H1 (cell line): ENCODE measurements around the gene METTL21C. TPM values are rescaled to one million over a fixed set of nuclear protein-coding genes. Genes with fewer than 3 reads are reported as not detected.

ENCODE experiments used
- CBX5 ChIP-seq: fragments of 300-800, 300-1000 bp; sonication (generic); IDR thresholded peaks from 2 replicates; pipeline ENCODE4 v1.7.1; 2016; ENCODE audit warnings: antibody characterized with exemption, low read length, low read depth
- GTF2F1 ChIP-seq: IDR thresholded peaks from 2 replicates; pipeline ENCODE4 v1.6.1; 2012; ENCODE audit warnings: low read depth, low read length, improper control_type of control experiment, borderline replicate concordance
- HDAC2 ChIP-seq, 2 experiments: fragments of 300-600 bp in 1 of 2; sonication (generic) in 1 of 2; IDR thresholded peaks; 2 replicates each; pipeline ENCODE4 v1.6.1; 2011 to 2012; ENCODE audit warnings: low read depth in 2 of 2, low read length in 2 of 2, mild to moderate bottlenecking in 2 of 2, moderate library complexity in 2 of 2, borderline replicate concordance in 1 of 2, inconsistent platforms in 1 of 2
- HDAC6 ChIP-seq: IDR thresholded peaks from one replicate; pipeline ENCODE4 v1.7.1; 2012; ENCODE audit warnings: low read depth, mild to moderate bottlenecking, inconsistent platforms, low read length, moderate library complexity
- JUN ChIP-seq: IDR thresholded peaks from 2 replicates; pipeline ENCODE4 v1.6.1; 2011; ENCODE audit warnings: low read depth, mild to moderate bottlenecking, improper control_type of control experiment, low read length
- KDM5A ChIP-seq: fragments of 200-600 bp; IDR thresholded peaks from 2 replicates; pipeline ENCODE4 v1.7.1; 2012; ENCODE audit warnings: mild to moderate bottlenecking, low read length, inconsistent platforms, mixed read lengths
- MAX ChIP-seq: IDR thresholded peaks from 2 replicates; pipeline ENCODE4 v1.6.1; 2012; ENCODE audit warnings: inconsistent platforms
- RFX5 ChIP-seq: IDR thresholded peaks from 2 replicates; pipeline ENCODE4 v1.6.1; 2011; ENCODE audit warnings: low read depth, low read length, improper control_type of control experiment, borderline replicate concordance
- SIX5 ChIP-seq: IDR thresholded peaks from 2 replicates; pipeline ENCODE4 v1.6.1; 2011; ENCODE audit warnings: mild to moderate bottlenecking, low read depth, low read length
- SUZ12 ChIP-seq: fragments of 200-600 bp; sonication (generic); IDR thresholded peaks from 2 replicates; pipeline ENCODE4 v1.6.1; 2012; ENCODE audit warnings: mild to moderate bottlenecking, inconsistent platforms, low read length, moderate library complexity, mixed read lengths
- YY1 ChIP-seq: IDR thresholded peaks from 2 replicates; pipeline ENCODE4 v1.6.1; 2011; ENCODE audit warnings: low read depth, mild to moderate bottlenecking, low read length
- polyA plus RNA-seq, 7 experiments: library from polyadenylated mRNA; depleted of rRNA in 3 of 7; stranded (reverse) in 5 of 7; unstranded in 2 of 7; fragments of >200 nt in 5 of 7; fragments of 200-250 nt in 2 of 7; gene quantifications; 1 replicate in 5 of 7; 2 replicates in 1 of 7; 4 replicates in 1 of 7; pipeline versions ENCODE4 v1.2.1 to v1.2.3, GENCODE V29; 2011 to 2013; ENCODE audit warnings: missing spikeins in 2 of 7, mixed read lengths in 2 of 7
- total RNA-seq: library from RNA; stranded (reverse); fragmentation: NEBNext Ultra II Directional; extraction: Animal tissue kit (Norgen Biotek cat#: 25700); gene quantifications from 2 replicates; pipeline ENCODE4 v1.2.1, GENCODE V29; 2021

The METTL21C gene
- total and polyA plus RNA-seq, 2 of the 8 experiments (the other 6 are each of a cell fraction or from before 2014, with no cell fraction given), result not detected

- TF ChIP-seq GTF2F1 (no peak), HDAC6 (no peak), SIX5 (no peak), KDM5A (no peak), JUN (no peak), SUZ12 (no peak), YY1 (no peak), HDAC2 (IDR thresholded peaks at IDR 0.05; ENCODE audit: borderline replicate concordance in 1 of 2, low read depth in 2 of 2, low read length in 2 of 2) (no peak), MAX (no peak), RFX5 (no peak), CBX5 (no peak)
Observed at GRCh38 chr13:102670130-102670529, 24.7 kb downstream of the METTL21C start (continued).
